NB4 (cell line): Measurements from ENCODE around the gene TUBB2B.

Experiments
- CTCF ChIP-seq: IDR thresholded peaks from one replicate; pipeline ENCODE4 v1.5.1; 2012; ENCODE audit warnings: low read depth, low read length
- MAX ChIP-seq: IDR thresholded peaks from 2 replicates; pipeline ENCODE4 v1.6.1; 2011; ENCODE audit warnings: low read depth, low read length
- MYC ChIP-seq: IDR thresholded peaks from 2 replicates; pipeline ENCODE4 v1.6.1; 2011; ENCODE audit warnings: low read depth, low read length
- POLR2A ChIP-seq: IDR thresholded peaks from 2 replicates; pipeline ENCODE4 v1.6.1; 2011; ENCODE audit warnings: mild to moderate bottlenecking; ENCODE audit not compliant: insufficient read length; ENCODE audit errors: extremely low read depth

- TF ChIP-seq POLR2A (no peak), CTCF (no peak), MAX (no peak), MYC (no peak)
Measured at GRCh38 chr6:3200682-3201081, 26.8 kb downstream of the TUBB2B start.
